Right cardiac atrium (tissue), 5 donors: Measurements from ENCODE around the gene TOMM5. TPM values are rescaled to one million over a fixed set of nuclear protein-coding genes. Genes with fewer than 3 reads are reported as not detected.
A peak's percentile ranks its signal among the peaks of the same experiment; 100 is the strongest.

Experiments used
- ATAC-seq, 2 donors: fragments of 200-7000 bp; cut with Tn5 transposase; one replicate each; pipeline versions ENCODE4 v1.8.0 to v1.9.1; 2020; ENCODE audit warnings: moderate library complexity in 2 of 2, mild to moderate bottlenecking in 1 of 2
- DNase-seq, 3 donors: peaks; one replicate each; pipeline ENCODE4 v3.0.0-alpha.2; 2020
- H3K27ac ChIP-seq: one replicate; pipeline ENCODE4 v1.5.1; 2013; ENCODE audit warnings: mild to moderate bottlenecking, low read length, control low read depth, moderate library complexity
- H3K27me3 ChIP-seq: one replicate; pipeline ENCODE4 v1.6.1; 2013; ENCODE audit not compliant: control insufficient read depth, insufficient read depth
- H3K4me1 ChIP-seq: one replicate; pipeline ENCODE4 v1.6.1; 2013; ENCODE audit warnings: low read length; ENCODE audit not compliant: control insufficient read depth, insufficient read depth
- H3K4me3 ChIP-seq: one replicate; pipeline ENCODE4 v1.5.1; 2013; ENCODE audit warnings: low read length, control low read depth
- H3K9me3 ChIP-seq: one replicate; pipeline ENCODE4 v1.6.1; 2013; ENCODE audit warnings: low read length; ENCODE audit not compliant: control insufficient read depth
- WGBS: extraction: QIAGEN DNeasy Blood & Tissue Kit; methylation state at CpG from one replicate; pipeline ENCODE4 v1.1.7; 2013; 5-methylcytosine and 5-hydroxymethylcytosine counted together
- intact Hi-C, 4 donors: fragments of 100-400 bp; cut with DNase I; formaldehyde crosslinking; loops; one replicate each; pipeline versions ENCODE4 v1.11.0 to v1.14.0; 2022 to 2023
- polyA plus RNA-seq: library from polyadenylated mRNA; stranded (reverse); fragments of 200-250 nt; gene quantifications from one replicate; pipeline ENCODE4 v1.2.3, GENCODE V29; 2013
- total RNA-seq, 4 donors: library from RNA; stranded (reverse); fragmentation: NEBNext Ultra II Directional; extraction: Animal tissue kit (Norgen Biotek cat#: 25700); gene quantifications; one replicate each; pipeline ENCODE4 v1.2.1, GENCODE V29; 2021
- donor health status: healthy with polysubstance abuse.
- donor health status: DM: no; HTN: yes; CAD: no.
- donor health status: DM: no; HTN: no; CAD: no.
- donor health status: DM: no; HTN: yes; CAD: no; lungs with severe emphysema.
- donor health status: DM: yes; HTN: yes; CAD: no.

The TOMM5 gene
- total and polyA plus RNA-seq, 5 donors = 53.4 to 111 (median 60.1) TPM

GRCh38 chr9:37575921-37576721 is 16.3 kb downstream of the TOMM5 start, which contains the start of gene FBXO10:
Gene FBXO10, minus strand, starts transcription at chr9:37576380. Its CDS starts 34,612 bp downstream, at chr9:37541768.
- Histone ChIP-seq H3K27me3 (no peaks in the 10 kb centered on the region), H3K4me3 (peak within 1 kb of the TSS; percentile 86), H3K4me1 (peaks cover 7% of the 10 kb centered on the region), H3K27ac (peak within 1 kb of the TSS; percentile 80), H3K9me3 (no peaks in the 10 kb centered on the region)
- ATAC-seq (peak; percentile 95 to 96), DNase-seq (peak; percentile 76 to 91 (median 90))
- intact Hi-C loops = no loop called here
- under 1% methylated on average over 81 of the region's 81 CpGs for WGBS

- Histone ChIP-seq H3K9me3 (no peaks in the 10 kb centered on the region), H3K4me1 (peaks cover 7% of the 10 kb centered on the region), H3K27ac (peak overlapping the region; percentile 80), H3K27me3 (no peaks in the 10 kb centered on the region), H3K4me3 (peak overlapping the region; percentile 86)
- 3% methylated on average over 5 of the region's 5 CpGs for WGBS
- DNase-seq = no peak
- intact Hi-C loops = no loop called here
- peak; percentile 7 to 21 for ATAC-seq
Observed at GRCh38 chr9:37575511-37575914, 16.9 kb downstream of the TOMM5 start.

- ATAC-seq (no peak), DNase-seq (no peak)
- peak overlapping the region; percentile 86 for H3K4me3 ChIP-seq
- intact Hi-C loops = no loop called here
- H3K9me3 ChIP-seq = no peaks in the 10 kb centered on the region
- H3K27ac ChIP-seq = no peak overlapping the region
- WGBS = 51% methylated on average over 5 of the region's 5 CpGs
- H3K4me1 ChIP-seq = peaks cover 7% of the 10 kb centered on the region
- no peaks in the 10 kb centered on the region for H3K27me3 ChIP-seq
Observed at GRCh38 chr9:37575001-37575400, 17.4 kb downstream of the TOMM5 start.

GRCh38 chr9:37574241-37574721 is 18.1 kb downstream of the TOMM5 start:
- no peaks in the 10 kb centered on the region for H3K27me3 ChIP-seq
- intact Hi-C loops = no loop called here
- peaks cover 7% of the 10 kb centered on the region for H3K4me1 ChIP-seq
- no peak for ATAC-seq
- no peak for DNase-seq
- no peaks in the 10 kb centered on the region for H3K9me3 ChIP-seq
- H3K27ac ChIP-seq = no peak overlapping the region
- 48% methylated on average over 5 of the region's 5 CpGs for WGBS
- H3K4me3 ChIP-seq = no peak overlapping the region

GRCh38 chr9:37571282-37571681 is 21.1 kb downstream of the TOMM5 start:
- ATAC-seq = no peak
- Histone ChIP-seq H3K9me3 (no peaks in the 10 kb centered on the region), H3K27ac (no peak overlapping the region), H3K4me3 (no peak overlapping the region), H3K27me3 (no peaks in the 10 kb centered on the region), H3K4me1 (peaks cover 7% of the 10 kb centered on the region)
- no peak for DNase-seq
- intact Hi-C loops = no loop called here
- WGBS = 98% methylated on average over 1 of the region's 1 CpG

GRCh38 chr9:37566716-37567115 is 25.7 kb downstream of the TOMM5 start:
- no peak for ATAC-seq
- Histone ChIP-seq H3K9me3 (no peaks in the 10 kb centered on the region), H3K4me3 (no peak overlapping the region), H3K27me3 (no peaks in the 10 kb centered on the region), H3K4me1 (no peaks in the 10 kb centered on the region), H3K27ac (no peak overlapping the region)
- intact Hi-C loops = no loop called here
- DNase-seq = no peak
- 74% methylated on average over 3 of the region's 3 CpGs for WGBS

- WGBS = 92% methylated on average over 7 of the region's 7 CpGs
- intact Hi-C loops = no loop called here
- DNase-seq = no peak
Observed at GRCh38 chr9:37565661-37566618, 26.5 kb downstream of the TOMM5 start.

GRCh38 chr9:37564916-37565315 is 27.5 kb downstream of the TOMM5 start:
- Histone ChIP-seq H3K27ac (no peak overlapping the region), H3K4me1 (no peaks in the 10 kb centered on the region), H3K27me3 (no peaks in the 10 kb centered on the region), H3K4me3 (no peak overlapping the region), H3K9me3 (no peaks in the 10 kb centered on the region)
- ATAC-seq (no peak), DNase-seq (no peak)
- intact Hi-C loops = no loop called here
- WGBS = 91% methylated on average over 4 of the region's 4 CpGs

More at GRCh38 chr9:37565661-37566618, 26.5 kb downstream of the TOMM5 start:
- ATAC-seq = no peak
- H3K4me1 ChIP-seq = no peaks in the 10 kb centered on the region
- no peaks in the 10 kb centered on the region for H3K27me3 ChIP-seq
- H3K4me3 ChIP-seq = no peak overlapping the region
- H3K9me3 ChIP-seq = no peaks in the 10 kb centered on the region
- H3K27ac ChIP-seq = no peak overlapping the region

GRCh38 chr9:37563806-37564513 is 28.4 kb downstream of the TOMM5 start:
- Histone ChIP-seq H3K27ac (no peak overlapping the region), H3K4me1 (no peaks in the 10 kb centered on the region), H3K4me3 (no peak overlapping the region), H3K9me3 (no peaks in the 10 kb centered on the region), H3K27me3 (no peaks in the 10 kb centered on the region)
- intact Hi-C loops = no loop called here
- DNase-seq (no peak), ATAC-seq (no peak)
- WGBS = 66% methylated on average over 3 of the region's 3 CpGs

- H3K27ac ChIP-seq = no peak overlapping the region
- no peak for ATAC-seq
- no peaks in the 10 kb centered on the region for H3K9me3 ChIP-seq
- DNase-seq = no peak
- WGBS = 100% methylated on average over 1 of the region's 1 CpG
- H3K4me1 ChIP-seq = no peaks in the 10 kb centered on the region
- H3K4me3 ChIP-seq = no peak overlapping the region
- H3K27me3 ChIP-seq = no peaks in the 10 kb centered on the region
- intact Hi-C loops = no loop called here
Observed at GRCh38 chr9:37562826-37563225, 29.6 kb downstream of the TOMM5 start.
